NCI-H82 treated with DMSO at 0.1 percent for 48 hours (cell line): Measurements from ENCODE around the gene GIPC1.
A peak's percentile ranks its signal among the peaks of the same experiment; 100 is the strongest.

ENCODE experiments used
- DNase-seq: peaks from one replicate; lab custom pipeline; 2025; ENCODE audit not compliant: unreplicated experiment; lab: John Stamatoyannopoulos, UW

The GIPC1 gene

GRCh38 chr19:14437578-14438140 is 58.3 kb downstream of the GIPC1 start:
- no peak for DNase-seq

GRCh38 chr19:14435320-14436050 is 60.4 kb downstream of the GIPC1 start:
- no peak for DNase-seq

DNA sequence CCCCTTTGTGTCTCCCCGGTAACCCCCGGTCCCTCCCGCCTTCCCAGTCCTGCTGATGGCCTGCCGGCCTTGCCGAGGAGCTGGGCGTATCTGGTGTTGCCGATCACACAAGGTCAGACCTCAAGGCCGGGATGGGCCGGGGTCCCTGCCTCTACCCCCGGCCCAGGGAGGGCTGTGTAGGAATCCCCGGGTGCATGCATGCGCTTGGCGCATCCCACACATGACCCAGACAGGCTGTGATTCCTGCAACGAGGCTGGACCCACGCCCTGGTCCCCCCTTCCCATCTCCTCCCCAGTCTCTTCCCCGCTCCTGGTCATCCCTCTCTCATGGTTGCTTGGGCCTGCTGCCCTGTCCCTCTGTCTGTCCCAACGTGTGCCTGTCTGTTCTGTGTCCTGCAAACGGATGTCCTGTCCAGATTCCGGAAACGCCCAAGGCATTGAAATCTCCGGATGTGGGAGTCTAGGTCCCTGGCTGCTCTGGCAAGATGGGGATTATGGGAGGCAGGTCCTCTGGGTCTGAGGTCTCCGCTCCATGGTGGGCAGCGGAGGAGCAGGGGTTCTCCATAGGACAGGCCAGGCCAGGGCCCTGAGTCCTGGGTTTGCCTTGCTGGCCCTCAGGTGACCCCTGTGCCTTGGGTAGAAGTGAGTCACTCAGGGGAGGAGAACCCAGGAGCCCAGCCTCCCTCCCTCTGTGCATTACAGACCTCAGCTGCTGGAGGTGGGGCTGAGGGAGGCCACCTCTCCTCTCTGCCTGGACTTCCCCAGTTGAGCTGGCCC is 61.2 kb downstream of the GIPC1 start:
- no peak for DNase-seq

DNA sequence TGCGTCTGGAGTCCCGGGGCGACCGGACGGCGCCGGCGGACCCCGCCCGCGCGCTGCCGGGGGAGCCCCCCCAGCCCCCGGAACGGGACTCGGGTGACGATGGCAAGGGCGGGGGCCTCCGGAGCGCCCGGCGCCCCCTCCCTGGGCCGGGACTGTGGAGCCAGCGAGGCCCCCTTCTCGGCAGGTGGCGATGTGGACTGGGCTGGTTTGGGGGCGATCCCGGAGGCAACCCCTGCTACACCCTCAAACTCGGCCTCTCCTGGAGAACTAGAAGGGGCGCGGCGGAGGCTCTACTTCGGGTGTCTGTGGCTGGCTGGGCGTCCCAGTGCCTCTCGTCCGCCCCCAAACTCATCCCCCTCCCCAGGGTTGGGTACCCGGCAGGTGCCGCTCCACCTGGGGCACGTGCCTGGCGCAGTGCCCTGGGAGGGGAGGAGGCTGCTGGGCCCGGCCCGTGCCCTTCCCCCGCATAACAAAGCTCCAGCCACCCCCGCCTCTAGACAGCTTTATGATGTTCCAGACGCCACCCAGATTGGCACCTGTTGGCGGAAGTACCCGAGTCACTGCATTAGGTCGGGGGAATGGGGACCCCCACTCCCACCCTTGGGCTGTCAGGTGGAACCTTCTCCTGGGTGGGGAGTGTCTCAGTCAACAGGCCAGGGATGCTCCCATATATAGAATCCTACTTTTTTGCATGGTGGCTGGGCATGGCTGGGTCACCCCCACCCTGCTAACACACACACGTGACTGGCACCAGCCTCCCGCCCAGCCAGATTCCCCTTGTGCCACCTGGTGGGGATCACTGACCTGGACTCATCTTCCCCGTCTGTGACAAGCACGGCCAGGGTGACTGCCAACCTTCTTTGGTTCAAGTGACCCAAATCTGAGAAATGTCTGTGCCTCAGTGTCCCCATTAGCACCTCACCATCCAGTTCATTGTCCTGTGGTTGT is 62.1 kb downstream of the GIPC1 start:
- DNase-seq, result no peak

GRCh38 chr19:14432791-14433553 is 63.0 kb downstream of the GIPC1 start, which contains the start of gene PKN1:
TSS of gene PKN1 (plus strand) at chr19:14433306. CDS start at chr19:14433522, 216 bp downstream.
- peak; percentile 19 for DNase-seq

- no peak for DNase-seq
Observed at GRCh38 chr19:14430712-14431111, 65.2 kb downstream of the GIPC1 start.

- no peak for DNase-seq
Observed at GRCh38 chr19:14428882-14429416, 67.0 kb downstream of the GIPC1 start.
